Body of pancreas (tissue), 4 donors: Measurements from ENCODE around the gene CCDC34. TPM values are rescaled to one million over a fixed set of nuclear protein-coding genes. Genes with fewer than 3 reads are reported as not detected.
A peak's percentile ranks its signal among the peaks of the same experiment; 100 is the strongest.

ENCODE experiments used
- ATAC-seq: fragments of 150-250 bp; one replicate; pipeline ENCODE4 v1.9.1; 2016
- DNase-seq, 4 donors: peaks; one replicate each; pipeline ENCODE4 v3.0.0-alpha.2; 2019
- H3K27ac ChIP-seq, 4 donors: fragments of 200-600 bp; sonication (generic); 1 replicate in 3 of 4; 2 replicates in 1 of 4; pipeline versions ENCODE4 v1.5.1 to v1.6.1; 2016 to 2019; ENCODE audit warnings: mild to moderate bottlenecking in 1 of 4, mixed read lengths in 1 of 4, moderate library complexity in 1 of 4
- H3K27me3 ChIP-seq, 2 donors: fragments of 200-600 bp; sonication (generic); one replicate each; pipeline ENCODE4 v1.6.0; 2016; ENCODE audit warnings: mild to moderate bottlenecking in 1 of 2
- H3K36me3 ChIP-seq, 2 donors: fragments of 200-600 bp; sonication (generic); replicated peaks in 1 of 2; 2 replicates each; pipeline ENCODE4 v1.5.1; 2016; ENCODE audit warnings: low read depth in 2 of 2; ENCODE audit not compliant: insufficient read depth in 1 of 2
- H3K4me1 ChIP-seq: fragments of 200-600 bp; sonication (generic); one replicate; pipeline ENCODE4 v1.6.0; 2016
- H3K4me3 ChIP-seq, 2 donors: fragments of 200-600 bp; sonication (generic); 1 replicate in 1 of 2; 2 replicates in 1 of 2; pipeline ENCODE4 v1.5.1; 2016 to 2019
- H3K9me3 ChIP-seq, 3 donors: fragments of 200-600 bp; sonication (generic); 1 replicate in 2 of 3; 2 replicates in 1 of 3; pipeline ENCODE4 v1.5.1; 2016
- POLR2A ChIP-seq, 3 donors: fragments of 450-650 bp; IDR thresholded peaks; one replicate each; pipeline ENCODE4 v1.6.1; 2016; ENCODE audit warnings: antibody characterized with exemption in 3 of 3, mild to moderate bottlenecking in 2 of 3
- WGBS, 2 donors: methylation state at CpG; one replicate each; pipeline ENCODE4 v1.1.5; 2017; 5-methylcytosine and 5-hydroxymethylcytosine counted together
- intact Hi-C: fragments of 100-400 bp; cut with DNase I; formaldehyde crosslinking; loops from one replicate; pipeline ENCODE4 v1.15.1; 2023
- total RNA-seq, 2 donors: library from RNA; depleted of rRNA; stranded (reverse); fragments of >200 nt; gene quantifications; one replicate each; pipeline ENCODE4 v1.1.0, GENCODE V29; 2016
- TF ChIP-seq, protein P1 (sequence below), 7 experiments: fragments of 450-650 bp in 4 of 7; fragments of 200-600 bp in 3 of 7; sonication (generic) in 3 of 7; IDR thresholded peaks; one replicate each; pipeline ENCODE4 v1.5.1; 2016 to 2019; ENCODE audit warnings: antibody characterized with exemption in 7 of 7

CCDC34 gene
- total RNA-seq, 2 donors from 2014 or later = 3.6 to 5.9 TPM

DNA sequence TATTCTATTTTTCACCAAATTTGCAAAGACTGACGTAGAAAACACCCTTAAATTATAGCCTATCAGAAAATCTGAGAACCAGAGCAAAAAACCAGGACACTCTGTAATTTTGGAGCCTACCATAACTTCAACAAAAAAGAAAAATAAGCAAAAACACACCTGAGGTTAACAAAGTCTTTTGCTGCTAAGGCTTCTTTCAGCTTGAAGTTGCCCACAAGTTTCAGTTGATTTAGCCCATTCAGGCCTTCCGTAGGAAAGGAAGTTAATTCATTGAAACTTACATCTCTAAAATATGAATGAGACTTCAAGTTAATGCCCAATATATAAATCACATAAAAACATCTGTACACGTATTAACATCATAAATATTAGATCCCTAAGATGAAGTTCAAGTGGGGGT lies 10.4 kb upstream of the CCDC34 start:
- H3K36me3 ChIP-seq = peaks cover 0 to 7% of the 10 kb centered on the region in 2 donors
- H3K27ac ChIP-seq = peak overlapping the region; percentile 57 to 78 (median 70)
- intact Hi-C loops = loop anchor here (10.0 kb wide), 1 partner anchor 101 kb away; the partner anchor contains the start of gene LGR4
- no peaks in the 10 kb centered on the region for H3K9me3 ChIP-seq
- no peak overlapping the region for H3K4me3 ChIP-seq
- ATAC-seq (no peak), DNase-seq (no peak)
- peaks cover 70% of the 10 kb centered on the region for H3K4me1 ChIP-seq
- no peak for TF ChIP-seq POLR2A (IDR thresholded peaks at IDR 0.05)
- TF ChIP-seq, protein P1, sequence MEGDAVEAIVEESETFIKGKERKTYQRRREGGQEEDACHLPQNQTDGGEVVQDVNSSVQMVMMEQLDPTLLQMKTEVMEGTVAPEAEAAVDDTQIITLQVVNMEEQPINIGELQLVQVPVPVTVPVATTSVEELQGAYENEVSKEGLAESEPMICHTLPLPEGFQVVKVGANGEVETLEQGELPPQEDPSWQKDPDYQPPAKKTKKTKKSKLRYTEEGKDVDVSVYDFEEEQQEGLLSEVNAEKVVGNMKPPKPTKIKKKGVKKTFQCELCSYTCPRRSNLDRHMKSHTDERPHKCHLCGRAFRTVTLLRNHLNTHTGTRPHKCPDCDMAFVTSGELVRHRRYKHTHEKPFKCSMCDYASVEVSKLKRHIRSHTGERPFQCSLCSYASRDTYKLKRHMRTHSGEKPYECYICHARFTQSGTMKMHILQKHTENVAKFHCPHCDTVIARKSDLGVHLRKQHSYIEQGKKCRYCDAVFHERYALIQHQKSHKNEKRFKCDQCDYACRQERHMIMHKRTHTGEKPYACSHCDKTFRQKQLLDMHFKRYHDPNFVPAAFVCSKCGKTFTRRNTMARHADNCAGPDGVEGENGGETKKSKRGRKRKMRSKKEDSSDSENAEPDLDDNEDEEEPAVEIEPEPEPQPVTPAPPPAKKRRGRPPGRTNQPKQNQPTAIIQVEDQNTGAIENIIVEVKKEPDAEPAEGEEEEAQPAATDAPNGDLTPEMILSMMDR (IDR thresholded peaks at IDR 0.05) = no peak
- WGBS, 2 donors = 64 to 66% methylated on average over 3 of the region's 3 CpGs
- no peaks in the 10 kb centered on the region for H3K27me3 ChIP-seq

DNA sequence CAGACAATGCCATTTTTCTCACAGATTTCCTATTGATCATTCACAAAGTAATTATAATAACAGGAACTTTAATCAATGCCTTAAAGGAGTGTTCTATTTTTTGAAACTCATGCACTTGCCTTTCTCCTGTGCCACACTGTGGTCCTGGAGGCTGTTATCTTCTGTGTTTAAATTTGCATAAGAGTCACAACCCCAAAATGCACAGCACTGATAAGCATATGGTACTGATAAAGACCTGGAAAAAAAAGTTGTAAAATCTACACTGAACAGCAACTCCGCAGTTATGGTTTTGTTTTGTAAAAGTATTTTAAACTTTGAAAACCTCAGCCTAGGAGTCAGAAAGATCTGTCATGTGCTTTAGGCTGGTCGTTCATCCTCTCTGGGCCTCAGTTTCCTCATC lies 9.1 kb upstream of the CCDC34 start:
- DNase-seq (no peak), ATAC-seq (no peak)
- Histone ChIP-seq H3K27me3 (no peaks in the 10 kb centered on the region), H3K4me3 (no peak overlapping the region), H3K4me1 (peaks cover 69% of the 10 kb centered on the region), H3K27ac (peak overlapping the region; percentile 34 to 78 (median 70)), H3K9me3 (no peaks in the 10 kb centered on the region), H3K36me3 (peaks cover 0 to 9% of the 10 kb centered on the region in 2 donors)
- 37 to 47% methylated on average over 2 of the region's 2 CpGs for WGBS, 2 donors
- TF ChIP-seq, protein P1 (IDR thresholded peaks at IDR 0.05) = no peak
- no peak for TF ChIP-seq POLR2A (IDR thresholded peaks at IDR 0.05)
- intact Hi-C loops = loop anchor here (10.0 kb wide), 1 partner anchor 103 kb away; the partner anchor contains the start of gene LGR4

DNA sequence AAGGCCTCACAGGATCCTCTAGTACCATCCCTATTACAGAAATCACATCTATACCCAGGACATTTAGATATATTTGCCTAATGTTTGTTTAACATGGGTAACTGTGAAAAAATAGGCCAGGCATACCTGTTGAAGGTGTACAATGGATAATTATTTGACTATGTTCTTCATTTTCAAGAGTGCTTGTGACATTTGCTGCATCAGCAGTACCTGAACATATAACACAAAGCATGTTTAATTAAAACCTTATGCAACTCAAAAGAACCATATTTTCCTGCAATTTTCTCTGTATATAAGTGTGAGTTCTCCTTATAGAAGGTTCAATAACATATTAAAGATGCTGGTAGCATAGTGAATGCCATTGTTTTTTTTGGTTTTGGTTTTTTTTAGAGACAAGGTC lies 8.5 kb upstream of the CCDC34 start:
- Histone ChIP-seq H3K9me3 (no peaks in the 10 kb centered on the region), H3K27ac (peak overlapping the region; percentile 34 to 78 (median 70)), H3K4me1 (peaks cover 70% of the 10 kb centered on the region), H3K27me3 (no peaks in the 10 kb centered on the region), H3K4me3 (no peak overlapping the region), H3K36me3 (peaks cover 0 to 8% of the 10 kb centered on the region in 2 donors)
- ATAC-seq (no peak), DNase-seq (no peak)
- TF ChIP-seq POLR2A (IDR thresholded peaks at IDR 0.05) = no peak
- intact Hi-C loops = loop anchor here (10.0 kb wide), 1 partner anchor 103 kb away; the partner anchor contains the start of gene LGR4

DNA sequence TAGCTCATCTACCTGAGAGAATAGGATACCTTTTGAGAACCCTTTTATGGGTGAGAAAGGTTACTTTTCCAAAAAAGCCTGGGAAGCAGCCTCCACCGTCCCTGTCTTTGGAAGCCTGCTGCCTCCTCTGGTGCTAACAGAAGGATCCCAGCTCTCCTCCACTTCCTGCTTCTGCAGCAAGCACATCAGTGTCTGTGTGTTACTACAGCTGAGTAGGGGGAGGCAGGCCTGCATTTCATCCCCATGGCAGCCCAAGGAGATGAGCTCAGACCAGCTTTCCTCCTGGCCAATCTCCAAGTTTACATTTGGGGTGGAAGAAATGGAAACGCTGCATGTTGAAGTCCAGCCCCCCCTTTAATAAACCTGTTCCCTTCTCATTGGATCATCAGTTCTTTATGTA lies 7.4 kb upstream of the CCDC34 start:
- no peaks in the 10 kb centered on the region for H3K27me3 ChIP-seq
- peaks cover 71% of the 10 kb centered on the region for H3K4me1 ChIP-seq
- no peak overlapping the region for H3K27ac ChIP-seq
- intact Hi-C loops = loop anchor here (10.0 kb wide), 1 partner anchor 104 kb away; the partner anchor contains the start of gene LGR4
- TF ChIP-seq, protein P1 (IDR thresholded peaks at IDR 0.05) = no peak
- TF ChIP-seq POLR2A (IDR thresholded peaks at IDR 0.05) = no peak
- no peak for DNase-seq
- no peaks in the 10 kb centered on the region for H3K9me3 ChIP-seq
- H3K36me3 ChIP-seq = peaks cover 0 to 7% of the 10 kb centered on the region in 2 donors
- WGBS, 2 donors = 64 to 68% methylated on average over 2 of the region's 2 CpGs
- no peak for ATAC-seq
- H3K4me3 ChIP-seq = no peak overlapping the region

DNA sequence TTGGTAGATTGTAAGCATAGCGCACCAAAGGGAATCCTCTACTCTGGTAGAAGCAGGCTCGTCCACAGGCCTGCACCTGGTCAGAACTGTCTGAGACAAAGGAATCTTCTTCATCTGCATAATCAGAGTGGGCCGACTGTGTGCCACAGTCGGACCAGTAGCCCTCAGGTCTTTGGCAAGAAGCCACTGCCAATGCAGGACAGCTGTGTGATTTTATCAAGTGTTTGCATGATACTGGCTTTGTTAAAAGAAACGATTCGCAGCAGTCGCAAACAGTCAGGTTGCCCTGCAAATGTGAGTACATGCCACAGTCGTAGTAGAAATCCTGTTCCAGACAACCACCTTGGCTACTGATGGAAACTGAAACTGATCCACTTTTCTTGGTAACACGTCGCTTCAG lies 4.9 kb upstream of the CCDC34 start:
- DNase-seq (peak in 1 of 4 donors; percentile 23), ATAC-seq (no peak)
- Histone ChIP-seq H3K4me3 (no peak overlapping the region), H3K9me3 (no peaks in the 10 kb centered on the region), H3K27ac (peak overlapping the region in 3 of 4 donors; percentile 6 to 27 (median 11)), H3K27me3 (no peaks in the 10 kb centered on the region), H3K4me1 (peaks cover 61% of the 10 kb centered on the region), H3K36me3 (peaks cover 0 to 7% of the 10 kb centered on the region in 2 donors)
- TF ChIP-seq POLR2A (IDR thresholded peaks at IDR 0.05) = no peak
- TF ChIP-seq, protein P1 (IDR thresholded peaks at IDR 0.05) = no peak
- WGBS, 2 donors = 52% methylated on average over 10 of the region's 10 CpGs
- intact Hi-C loops = no loop called here
